PFSK-1 (cell line): Measurements from ENCODE around the gene FNIP2.

Experiments
- POLR2AphosphoS5 ChIP-seq: IDR thresholded peaks from 2 replicates; pipeline ENCODE4 v1.6.1; 2012; ENCODE audit warnings: low read depth, mild to moderate bottlenecking, control low read depth, low read length, moderate library complexity
- SIN3A ChIP-seq: IDR thresholded peaks from 2 replicates; pipeline ENCODE4 v1.6.1; 2012; ENCODE audit warnings: mild to moderate bottlenecking, low read length, moderate library complexity, borderline replicate concordance; ENCODE audit not compliant: insufficient read depth
- TAF1 ChIP-seq: IDR thresholded peaks from 2 replicates; pipeline ENCODE4 v1.6.1; 2012; ENCODE audit warnings: low read length, control low read depth, borderline replicate concordance; ENCODE audit not compliant: insufficient read depth
- TF ChIP-seq, protein P1 (sequence below), 2 experiments: IDR thresholded peaks; 2 replicates each; pipeline versions ENCODE4 v1.6.1 to v1.8.0; 2011 to 2012; ENCODE audit warnings: low read depth in 2 of 2, low read length in 2 of 2, control low read depth in 1 of 2, inconsistent platforms in 1 of 2, mild to moderate bottlenecking in 1 of 2, moderate library complexity in 1 of 2; ENCODE audit not compliant: insufficient read depth in 1 of 2

DNA sequence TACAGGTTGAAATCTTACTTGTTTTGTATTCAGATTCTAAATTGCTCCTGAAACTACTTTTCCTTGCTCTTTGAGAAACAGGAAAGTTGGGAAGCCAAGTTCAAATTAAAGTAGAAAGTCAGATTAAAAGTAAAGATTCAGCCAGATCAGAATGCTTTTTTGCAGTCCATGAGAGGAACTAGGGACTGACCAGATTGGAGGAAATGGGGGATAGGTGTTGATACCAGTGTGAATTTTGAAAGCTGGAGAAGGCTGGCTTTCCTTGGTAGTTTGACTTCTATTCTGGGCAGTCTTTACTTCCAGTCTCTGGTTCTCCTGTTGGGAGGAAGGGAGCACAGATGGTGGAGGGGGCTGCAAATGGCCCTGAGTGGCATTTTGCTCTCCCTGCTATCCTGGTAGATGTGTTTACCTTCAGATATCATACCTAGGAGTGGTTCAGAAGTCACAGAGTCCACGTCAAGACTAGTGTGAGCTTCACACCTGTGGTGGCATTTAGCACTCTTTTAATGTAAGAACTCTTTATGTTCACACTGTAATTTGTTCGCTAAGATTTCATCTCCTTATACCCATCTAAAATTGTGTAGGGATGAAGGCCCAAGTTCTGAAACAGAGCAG, 68.8 kb downstream of the FNIP2 start:
- TF ChIP-seq, protein P1, sequence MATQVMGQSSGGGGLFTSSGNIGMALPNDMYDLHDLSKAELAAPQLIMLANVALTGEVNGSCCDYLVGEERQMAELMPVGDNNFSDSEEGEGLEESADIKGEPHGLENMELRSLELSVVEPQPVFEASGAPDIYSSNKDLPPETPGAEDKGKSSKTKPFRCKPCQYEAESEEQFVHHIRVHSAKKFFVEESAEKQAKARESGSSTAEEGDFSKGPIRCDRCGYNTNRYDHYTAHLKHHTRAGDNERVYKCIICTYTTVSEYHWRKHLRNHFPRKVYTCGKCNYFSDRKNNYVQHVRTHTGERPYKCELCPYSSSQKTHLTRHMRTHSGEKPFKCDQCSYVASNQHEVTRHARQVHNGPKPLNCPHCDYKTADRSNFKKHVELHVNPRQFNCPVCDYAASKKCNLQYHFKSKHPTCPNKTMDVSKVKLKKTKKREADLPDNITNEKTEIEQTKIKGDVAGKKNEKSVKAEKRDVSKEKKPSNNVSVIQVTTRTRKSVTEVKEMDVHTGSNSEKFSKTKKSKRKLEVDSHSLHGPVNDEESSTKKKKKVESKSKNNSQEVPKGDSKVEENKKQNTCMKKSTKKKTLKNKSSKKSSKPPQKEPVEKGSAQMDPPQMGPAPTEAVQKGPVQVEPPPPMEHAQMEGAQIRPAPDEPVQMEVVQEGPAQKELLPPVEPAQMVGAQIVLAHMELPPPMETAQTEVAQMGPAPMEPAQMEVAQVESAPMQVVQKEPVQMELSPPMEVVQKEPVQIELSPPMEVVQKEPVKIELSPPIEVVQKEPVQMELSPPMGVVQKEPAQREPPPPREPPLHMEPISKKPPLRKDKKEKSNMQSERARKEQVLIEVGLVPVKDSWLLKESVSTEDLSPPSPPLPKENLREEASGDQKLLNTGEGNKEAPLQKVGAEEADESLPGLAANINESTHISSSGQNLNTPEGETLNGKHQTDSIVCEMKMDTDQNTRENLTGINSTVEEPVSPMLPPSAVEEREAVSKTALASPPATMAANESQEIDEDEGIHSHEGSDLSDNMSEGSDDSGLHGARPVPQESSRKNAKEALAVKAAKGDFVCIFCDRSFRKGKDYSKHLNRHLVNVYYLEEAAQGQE (IDR thresholded peaks at IDR 0.05; ENCODE audit: insufficient read depth in 1 of 2, low read depth in 2 of 2, low read length in 2 of 2): no peak
- TF ChIP-seq POLR2AphosphoS5 (no peak), TAF1 (no peak), SIN3A (no peak)
